CD4-positive, alpha-beta T cell treated with Interferon gamma for 1 hour (primary cell): Measurements from ENCODE around the gene FRG2B.
"Not testable (repeated sequence)": the region's sequence is repeated elsewhere in the genome, so short reads cannot be mapped to it uniquely, and the experiment has no call there.

Experiments
- DNase-seq: peaks from one replicate; pipeline ENCODE4 v3.0.0-alpha.2; 2020

The FRG2B gene

GRCh38 chr10:133592716-133593115 lies 33.9 kb downstream of the FRG2B start:
- DNase-seq = no peak

- no peak for DNase-seq
These were observed 35.6 kb downstream of the FRG2B start for GRCh38 chr10:133590970-133591359.

- DNase-seq = no peak
These were observed 36.2 kb downstream of the FRG2B start for GRCh38 chr10:133590226-133590969.

- DNase-seq = not testable (repeated sequence)
These were observed 49.6 kb downstream of the FRG2B start for GRCh38 chr10:133577037-133577436.
